GM12878 (cell line): Measurements from ENCODE around the gene ANKRD13D. TPM values are rescaled to one million over a fixed set of nuclear protein-coding genes. Genes with fewer than 3 reads are reported as not detected.
A peak's percentile ranks its signal among the peaks of the same experiment; 100 is the strongest.

Experiments used
- EP300 ChIP-seq, 2 experiments: fragments of 150-350 bp in 1 of 2; IDR thresholded peaks; 2 replicates each; pipeline ENCODE4 v1.6.1; 2011 to 2012; ENCODE audit warnings: low read depth in 2 of 2, low read length in 2 of 2, borderline replicate concordance in 1 of 2, improper control_type of control experiment in 1 of 2, inconsistent platforms in 1 of 2; ENCODE audit not compliant: control insufficient read depth in 1 of 2
- GATAD2B ChIP-seq: fragments of 450-650 bp; conservative IDR thresholded peaks from 2 replicates; pipeline ENCODE4 v1.6.1; 2017; ENCODE audit warnings: low read depth, mild to moderate bottlenecking, moderate library complexity
- IKZF1 ChIP-seq: fragments of 450-650 bp; conservative IDR thresholded peaks from 2 replicates; pipeline ENCODE4 v1.6.1; 2017; ENCODE audit warnings: antibody characterized with exemption, mild to moderate bottlenecking
- IRF4 ChIP-seq: IDR thresholded peaks from 2 replicates; pipeline ENCODE4 v1.6.1; 2011; ENCODE audit warnings: low read depth, low read length
- MYC ChIP-seq: IDR thresholded peaks from 2 replicates; pipeline ENCODE4 v1.6.1; 2011; ENCODE audit warnings: mild to moderate bottlenecking, low read length, moderate library complexity, inconsistent platforms; ENCODE audit not compliant: insufficient read depth, insufficient replicate concordance, insufficient read length, severe bottlenecking
- POLR2AphosphoS5 ChIP-seq: IDR thresholded peaks from 2 replicates; pipeline ENCODE4 v1.6.1; 2011; ENCODE audit warnings: mild to moderate bottlenecking, low read length, inconsistent platforms
- SMARCA5 ChIP-seq: fragments of 450-650 bp; IDR thresholded peaks from 2 replicates; pipeline ENCODE4 v1.6.1; 2017; ENCODE audit warnings: mild to moderate bottlenecking
- SPI1 ChIP-seq: IDR thresholded peaks from 2 replicates; pipeline ENCODE4 v1.6.1; 2011; ENCODE audit warnings: low read depth, mild to moderate bottlenecking, low read length, moderate library complexity, borderline replicate concordance; ENCODE audit not compliant: insufficient read depth
- ZBED1 ChIP-seq: IDR thresholded peaks from 2 replicates; pipeline ENCODE4 v1.6.1; 2016; ENCODE audit warnings: borderline replicate concordance
- ZNF24 ChIP-seq: fragments of 450-650 bp; IDR thresholded peaks from 2 replicates; pipeline ENCODE4 v1.6.1; 2017; ENCODE audit warnings: antibody characterized with exemption, mild to moderate bottlenecking
- ZNF622 ChIP-seq: fragments of 450-650 bp; IDR thresholded peaks from 2 replicates; pipeline ENCODE4 v1.6.1; 2017; ENCODE audit warnings: mild to moderate bottlenecking, inconsistent platforms
- polyA plus RNA-seq, 11 experiments: library from polyadenylated mRNA; depleted of rRNA in 4 of 11; unstranded in 6 of 11; stranded (reverse) in 5 of 11; fragments of >200 nt; fragmentation: Nextera tagmentation in 4 of 11; fragmentation: Illumina TruSeq in 1 of 11; extraction: Ambion mirVana in 4 of 11; extraction: Trizol in 1 of 11; gene quantifications; 1 replicate in 1 of 11; 2 replicates in 10 of 11; pipeline versions ENCODE4 v1.2.1 to v1.2.3, GENCODE V29; 2011 to 2016; ENCODE audit warnings: inconsistent platforms in 2 of 11, missing spikeins in 2 of 11, low read depth in 1 of 11
- total RNA-seq, 4 experiments: library from RNA; depleted of rRNA in 3 of 4; stranded (reverse); fragments of >200 nt in 3 of 4; fragmentation: Illumina TruSeq in 1 of 4; extraction: Trizol in 1 of 4; gene quantifications; 2 replicates each; pipeline versions ENCODE4 v1.2.1 to v1.2.3, GENCODE V29; 2013 to 2021
- TF ChIP-seq, protein P1 (sequence below): fragments of 450-650 bp; IDR thresholded peaks from 2 replicates; pipeline ENCODE4 v1.6.1; 2017; ENCODE audit warnings: low read depth, mild to moderate bottlenecking, moderate library complexity
- TF ChIP-seq, protein P2 (sequence below): fragments of 150-350 bp; IDR thresholded peaks from 2 replicates; pipeline ENCODE4 v1.6.1; 2014; ENCODE audit warnings: mild to moderate bottlenecking, low read depth, low read length

ANKRD13D gene
- total and polyA plus RNA-seq, 10 of the 15 experiments (the other 5 are each of a cell fraction or from before 2014, with no cell fraction given): 2.0 to 56.2 (median 21.4) TPM

DNA sequence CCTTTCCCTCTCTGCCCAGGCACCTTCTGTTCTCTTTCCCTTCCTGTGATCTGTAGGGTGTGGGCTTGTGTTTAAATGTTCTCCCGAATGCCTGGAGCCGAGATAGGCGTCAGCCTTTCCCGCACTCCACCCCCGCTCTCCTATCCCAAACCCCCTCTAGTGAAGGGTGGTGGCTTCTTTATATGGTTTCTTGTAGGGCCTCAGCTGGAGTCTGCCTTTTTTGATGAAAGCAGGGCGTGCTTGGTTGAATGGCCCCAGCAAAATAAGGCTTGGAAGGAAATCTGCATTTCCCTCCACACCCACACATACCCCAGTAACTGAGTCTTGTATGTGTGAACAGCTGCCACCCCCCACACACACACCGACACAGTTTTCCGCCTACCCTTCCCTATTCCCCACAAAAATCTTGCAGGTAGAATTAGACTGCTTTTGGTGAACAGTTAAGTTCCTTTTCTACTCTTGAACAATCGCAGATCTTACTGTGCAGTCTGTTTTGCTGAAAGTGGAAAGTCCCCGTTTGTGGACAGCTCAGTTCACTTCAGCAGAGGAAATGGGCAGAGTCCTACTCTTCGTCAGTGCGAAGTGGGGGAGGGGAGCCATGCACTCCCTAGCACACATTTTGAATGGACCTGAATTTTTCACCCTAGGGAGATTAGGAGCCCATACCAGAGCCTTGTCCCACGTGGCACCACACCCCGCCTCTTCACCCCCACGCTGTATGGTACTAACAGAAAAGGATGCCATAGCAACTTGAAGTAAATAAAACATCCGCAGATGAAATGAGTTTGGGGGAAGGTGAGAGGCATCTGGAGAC is 48.3 kb upstream of the ANKRD13D start (continued):
- TF ChIP-seq POLR2AphosphoS5: peak; percentile 78
- no peak for TF ChIP-seq ZNF622
- peak; percentile 74; the same call in 1 of the 2 replicates for TF ChIP-seq SPI1
- no peak for TF ChIP-seq ZNF24
- TF ChIP-seq, protein P1, sequence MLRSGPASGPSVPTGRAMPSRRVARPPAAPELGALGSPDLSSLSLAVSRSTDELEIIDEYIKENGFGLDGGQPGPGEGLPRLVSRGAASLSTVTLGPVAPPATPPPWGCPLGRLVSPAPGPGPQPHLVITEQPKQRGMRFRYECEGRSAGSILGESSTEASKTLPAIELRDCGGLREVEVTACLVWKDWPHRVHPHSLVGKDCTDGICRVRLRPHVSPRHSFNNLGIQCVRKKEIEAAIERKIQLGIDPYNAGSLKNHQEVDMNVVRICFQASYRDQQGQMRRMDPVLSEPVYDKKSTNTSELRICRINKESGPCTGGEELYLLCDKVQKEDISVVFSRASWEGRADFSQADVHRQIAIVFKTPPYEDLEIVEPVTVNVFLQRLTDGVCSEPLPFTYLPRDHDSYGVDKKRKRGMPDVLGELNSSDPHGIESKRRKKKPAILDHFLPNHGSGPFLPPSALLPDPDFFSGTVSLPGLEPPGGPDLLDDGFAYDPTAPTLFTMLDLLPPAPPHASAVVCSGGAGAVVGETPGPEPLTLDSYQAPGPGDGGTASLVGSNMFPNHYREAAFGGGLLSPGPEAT: peak; percentile 94
- TF ChIP-seq IKZF1: peak; percentile 74
- TF ChIP-seq MYC: no peak
- peak; percentile 72 to 78; a peak in 3 of 4 replicates for TF ChIP-seq EP300 (IDR thresholded peaks at IDR 0.05; ENCODE audit: borderline replicate concordance in 1 of 2, control insufficient read depth in 1 of 2, low read depth in 2 of 2, low read length in 2 of 2)
- 0 out of 2 replicates have a peak, but pooled peaks have one; percentile 31 for TF ChIP-seq GATAD2B
- TF ChIP-seq ZBED1: peak; percentile 45; the same call in 1 of the 2 replicates
- TF ChIP-seq SMARCA5: 0 out of 2 replicates have a peak, but pooled peaks have one; percentile 8
- TF ChIP-seq, protein P2, sequence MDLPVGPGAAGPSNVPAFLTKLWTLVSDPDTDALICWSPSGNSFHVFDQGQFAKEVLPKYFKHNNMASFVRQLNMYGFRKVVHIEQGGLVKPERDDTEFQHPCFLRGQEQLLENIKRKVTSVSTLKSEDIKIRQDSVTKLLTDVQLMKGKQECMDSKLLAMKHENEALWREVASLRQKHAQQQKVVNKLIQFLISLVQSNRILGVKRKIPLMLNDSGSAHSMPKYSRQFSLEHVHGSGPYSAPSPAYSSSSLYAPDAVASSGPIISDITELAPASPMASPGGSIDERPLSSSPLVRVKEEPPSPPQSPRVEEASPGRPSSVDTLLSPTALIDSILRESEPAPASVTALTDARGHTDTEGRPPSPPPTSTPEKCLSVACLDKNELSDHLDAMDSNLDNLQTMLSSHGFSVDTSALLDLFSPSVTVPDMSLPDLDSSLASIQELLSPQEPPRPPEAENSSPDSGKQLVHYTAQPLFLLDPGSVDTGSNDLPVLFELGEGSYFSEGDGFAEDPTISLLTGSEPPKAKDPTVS: no peak
- TF ChIP-seq IRF4: 0 out of 2 replicates have a peak, but pooled peaks have one; percentile 51
- TF ChIP-seq, all 136 proteins: peak for 54
